Heart left ventricle (tissue), 16 donors: ENCODE results near the gene SEMA3B. TPM values are rescaled to one million over a fixed set of nuclear protein-coding genes. Genes with fewer than 3 reads are reported as not detected.
"Not testable (repeated sequence)": the region's sequence is repeated elsewhere in the genome, so short reads cannot be mapped to it uniquely, and the experiment has no call there.

ENCODE experiments used
- ATAC-seq, 4 donors: fragments of 200-7000 bp; cut with Tn5 transposase; one replicate each; pipeline ENCODE4 v1.9.1; 2020 to 2022; ENCODE audit warnings: moderate library complexity in 4 of 4, mild to moderate bottlenecking in 3 of 4, moderate number of reproducible peaks in 1 of 4
- DNase-seq, 5 donors: peaks; one replicate each; pipeline ENCODE4 v3.0.0-alpha.2; 2020
- H3K27ac ChIP-seq, 12 donors: fragments of 200-600 bp; sonication (generic) in 4 of 12; one replicate each; pipeline versions ENCODE4 v1.5.0 to v1.8.0; 2016 to 2022; ENCODE audit warnings: mild to moderate bottlenecking in 2 of 12
- H3K27me3 ChIP-seq, 9 donors: fragments of 200-600 bp; sonication (generic) in 2 of 9; one replicate each; pipeline versions ENCODE4 v1.5.1 to v1.8.0; 2016 to 2022; ENCODE audit warnings: mild to moderate bottlenecking in 3 of 9
- H3K36me3 ChIP-seq, 9 donors: fragments of 200-600 bp; sonication (generic) in 2 of 9; one replicate each; pipeline versions ENCODE4 v1.5.0 to v1.8.0; 2018 to 2022; ENCODE audit warnings: mild to moderate bottlenecking in 2 of 9
- H3K4me1 ChIP-seq, 12 donors: fragments of 200-600 bp; sonication (generic) in 4 of 12; one replicate each; pipeline versions ENCODE4 v1.5.0 to v1.8.0; 2016 to 2022; ENCODE audit warnings: mild to moderate bottlenecking in 3 of 12
- H3K4me3 ChIP-seq, 12 donors: fragments of 200-600 bp; sonication (generic) in 4 of 12; one replicate each; pipeline versions ENCODE4 v1.5.0 to v1.8.0; 2017 to 2022; ENCODE audit warnings: mild to moderate bottlenecking in 9 of 12, moderate library complexity in 4 of 12
- H3K9me3 ChIP-seq, 12 donors: fragments of 200-600 bp; sonication (generic) in 4 of 12; one replicate each; pipeline versions ENCODE4 v1.5.0 to v1.8.0; 2016 to 2022; ENCODE audit warnings: mild to moderate bottlenecking in 1 of 12
- CTCF ChIP-seq, 12 donors: fragments of 200-600 bp; sonication (generic) in 4 of 12; IDR thresholded peaks; one replicate each; pipeline versions ENCODE4 v1.5.0 to v1.8.0; 2018 to 2022; ENCODE audit warnings: antibody characterized with exemption in 12 of 12, mild to moderate bottlenecking in 5 of 12
- POLR2A ChIP-seq, 2 donors: fragments of 450-650 bp; IDR thresholded peaks; one replicate each; pipeline ENCODE4 v1.6.1; 2017; ENCODE audit warnings: antibody characterized with exemption in 2 of 2, mild to moderate bottlenecking in 2 of 2, moderate library complexity in 2 of 2
- WGBS, 4 donors: extraction: QIAGEN DNeasy Blood & Tissue Kit in 2 of 4; methylation state at CpG; one replicate each; pipeline versions ENCODE4 v1.1.5 to v1.1.7; 2013 to 2018; 5-methylcytosine and 5-hydroxymethylcytosine counted together
- intact Hi-C, 10 donors: fragments of 100-400 bp; cut with DNase I; formaldehyde crosslinking; loops; one replicate each; pipeline versions ENCODE4 v1.11.1 to v1.14.2; 2022
- polyA plus RNA-seq, 2 donors: library from polyadenylated mRNA; stranded (reverse); fragments of 200-250 nt; gene quantifications; one replicate each; pipeline ENCODE4 v1.2.3, GENCODE V29; 2013
- total RNA-seq, 9 donors: library from RNA; depleted of rRNA in 2 of 9; stranded (reverse); fragments of >200 nt in 2 of 9; fragmentation: NEBNext Ultra II Directional in 3 of 9; extraction: Animal tissue kit (Norgen Biotek cat#: 25700) in 3 of 9; gene quantifications; one replicate each; pipeline versions ENCODE4 v1.1.0 to v1.2.4, GENCODE V29; 2016 to 2023
- donor health status: ischemic (EF 13 %, LVEDD 7.1; RV severe dilation, severe dysfunction).
- donor health status: healthy with polysubstance abuse.
- donor health status: DM: no; HTN: yes; CAD: no.
- donor health status: DM: no; HTN: no; CAD: no.
- donor health status: ischemic (EF 25% LVEDD 6.9; RV normal size, moderate dysfunction).
- donor health status: ischemic (EF 25% LVEDD 5.7; RV mildly dilated, moderate dysfunction).
- donor health status: healthy.
- donor health status: DM: yes; HTN: yes; CAD: no.
- donor health status: ischemic (EF 35%, LVEDD 5.7; RV mildly dilated, moderate dysfunction).
- donor health status: nonischemic (EF 11% LVEDD 7.7; RV severe dilation, severe dysfunction).
- donor health status: DM: yes; HTN: yes; CAD: no.
- donor health status: PGD.
- donor health status: ischemic (EF 29% LVEDD 5.4; RV normal size, mild dysfunction).
- donor health status: nonischemic (EF 23%, LVEDD 6.1; RV moderate dilation, normal function).

The SEMA3B gene
- total and polyA plus RNA-seq, 11 donors, result 12.9 to 60.1 (median 19.3) TPM

GRCh38 chr3:50279255-50280016 is 10.5 kb downstream of the SEMA3B start:
- peak; percentile 18 to 55 (median 21) for ATAC-seq
- H3K4me3 ChIP-seq, result peak overlapping the region in 11 of 12 donors; percentile 9 to 53 (median 43)
- intact Hi-C loops, result loop anchor here in 4 of 10 donors (10.0 kb wide), 2 partner anchors 45 to 155 kb away; partner anchors contain the start of genes HYAL2 (in 2 of the 4) and TUSC2 (in 2 of the 4)

GRCh38 chr3:50284121-50284520 is 15.2 kb downstream of the SEMA3B start:
- H3K9me3 ChIP-seq, intact Hi-C loops, H3K27me3 ChIP-seq, DNase-seq, H3K4me3 ChIP-seq, ATAC-seq, H3K27ac ChIP-seq: not testable (repeated sequence)
- 86 to 95% (median 89%) methylated on average over 6 of the region's 6 CpGs for WGBS, 4 donors
- Histone ChIP-seq H3K36me3 (peaks cover 0 to 30% (median 21%) of the 10 kb centered on the region in 9 donors), H3K4me1 (peaks cover 0 to 50% (median 19%) of the 10 kb centered on the region in 12 donors)

More at GRCh38 chr3:50279255-50280016, 10.5 kb downstream of the SEMA3B start:
- WGBS, 4 donors, result 57 to 70% (median 63%) methylated on average over 8 of the region's 8 CpGs
- Histone ChIP-seq H3K4me1 (peaks cover 0 to 41% (median 14%) of the 10 kb centered on the region in 12 donors), H3K36me3 (no peaks in the 10 kb centered on the region), H3K27me3 (peaks cover 0 to 27% (median 5%) of the 10 kb centered on the region in 9 donors), H3K9me3 (no peaks in the 10 kb centered on the region), H3K27ac (peak overlapping the region; percentile 36 to 94 (median 84))
- no peak for DNase-seq
- TF ChIP-seq CTCF (IDR thresholded peaks at IDR 0.05) (no peak), POLR2A (IDR thresholded peaks at IDR 0.05) (no peak)

- Histone ChIP-seq H3K27me3 (no peaks in the 10 kb centered on the region), H3K4me3 (no peak overlapping the region), H3K9me3 (no peaks in the 10 kb centered on the region), H3K4me1 (peaks cover 4 to 54% (median 28%) of the 10 kb centered on the region in 12 donors), H3K27ac (peak overlapping the region; percentile 28 to 87 (median 76)), H3K36me3 (peaks cover 3 to 45% (median 31%) of the 10 kb centered on the region in 9 donors)
- intact Hi-C loops, result no loop called here
- peak in 2 of 5 donors; percentile 22 to 55 for DNase-seq
- WGBS, 4 donors, result 81 to 84% (median 83%) methylated on average over 26 to 28 of the region's 28 CpGs
- no peak for TF ChIP-seq POLR2A (IDR thresholded peaks at IDR 0.05)
- TF ChIP-seq CTCF (IDR thresholded peaks at IDR 0.05), result no peak
- peak in 1 of 4 donors; percentile 1 for ATAC-seq
Observed at GRCh38 chr3:50286322-50287227, 17.6 kb downstream of the SEMA3B start.

- intact Hi-C loops, result no loop called here
- H3K4me1 ChIP-seq, result peaks cover 4 to 53% (median 29%) of the 10 kb centered on the region in 12 donors
- peak; percentile 54 to 85 (median 70) for DNase-seq
Observed at GRCh38 chr3:50287262-50287661, 18.3 kb downstream of the SEMA3B start.

More at GRCh38 chr3:50287262-50287661, 18.3 kb downstream of the SEMA3B start:
- 46 to 65% (median 48%) methylated on average over 1 of the region's 1 CpG; no CpG with 5 or more reads in 1 of the 4 donors for WGBS, 4 donors
- H3K27me3 ChIP-seq, result no peaks in the 10 kb centered on the region
- TF ChIP-seq CTCF (IDR thresholded peaks at IDR 0.05), result no peak
- TF ChIP-seq POLR2A (IDR thresholded peaks at IDR 0.05), result no peak
- H3K36me3 ChIP-seq, result peaks cover 3 to 45% (median 31%) of the 10 kb centered on the region in 9 donors
- H3K4me3 ChIP-seq, result no peak overlapping the region
- no peaks in the 10 kb centered on the region for H3K9me3 ChIP-seq
- H3K27ac ChIP-seq, result peak overlapping the region; percentile 28 to 87 (median 76)
- ATAC-seq, result peak; percentile 35 to 74 (median 55)
